ENCODE measurements around the gene AKAP12. TPM values are rescaled to one million over a fixed set of nuclear protein-coding genes. Genes with fewer than 3 reads are reported as not detected.
"Not testable (repeated sequence)": the region's sequence is repeated elsewhere in the genome, so short reads cannot be mapped to it uniquely, and the experiment has no call there.

The AKAP12 gene
- total and polyA plus RNA-seq, 12 donors: 10.8 to 46.1 (median 26.1) TPM

DNA sequence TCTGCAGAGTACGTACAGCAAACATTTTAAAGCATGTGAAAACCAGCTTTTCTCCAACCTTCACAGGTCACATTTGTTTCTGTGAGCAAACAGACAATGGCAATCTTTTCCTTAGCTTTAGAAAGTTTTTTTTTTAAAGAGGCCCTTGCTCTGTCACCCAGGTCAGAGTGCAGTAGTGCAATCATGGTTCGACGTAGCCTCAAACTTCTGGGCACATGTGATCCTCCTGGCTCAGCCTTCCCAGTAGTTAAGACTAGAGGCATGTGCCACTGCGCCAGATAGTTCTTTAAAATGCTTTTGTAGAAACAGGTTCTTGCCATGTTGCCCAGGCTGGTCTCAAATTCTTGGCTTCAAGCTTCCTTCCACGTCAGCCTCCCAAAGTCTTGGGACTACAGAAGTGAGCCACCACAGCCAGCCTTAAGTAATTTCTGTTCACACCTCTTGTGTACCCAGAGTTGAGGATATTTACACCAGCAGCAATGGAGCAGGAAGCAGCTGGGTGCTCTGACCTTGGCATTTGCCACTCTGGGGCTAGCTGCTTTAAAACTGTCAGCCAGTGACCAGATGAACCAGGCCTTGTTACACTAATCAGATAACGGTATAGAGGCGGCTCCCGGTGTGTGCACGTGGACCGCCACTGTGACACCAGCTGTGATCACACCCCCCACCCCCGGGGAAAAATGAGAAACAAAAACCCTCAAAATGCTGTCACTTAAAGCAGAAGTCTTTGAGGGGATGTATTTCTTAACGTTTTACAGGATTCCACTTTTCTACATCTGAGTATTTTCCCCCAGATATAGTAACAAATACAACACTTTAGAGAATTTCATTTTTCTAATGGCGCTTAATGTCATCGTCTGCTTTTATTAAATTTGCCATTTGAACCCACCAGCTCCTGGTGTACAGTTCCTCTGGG lies 71.3 kb downstream of the AKAP12 start:
- TF ChIP-seq, protein P1, sequence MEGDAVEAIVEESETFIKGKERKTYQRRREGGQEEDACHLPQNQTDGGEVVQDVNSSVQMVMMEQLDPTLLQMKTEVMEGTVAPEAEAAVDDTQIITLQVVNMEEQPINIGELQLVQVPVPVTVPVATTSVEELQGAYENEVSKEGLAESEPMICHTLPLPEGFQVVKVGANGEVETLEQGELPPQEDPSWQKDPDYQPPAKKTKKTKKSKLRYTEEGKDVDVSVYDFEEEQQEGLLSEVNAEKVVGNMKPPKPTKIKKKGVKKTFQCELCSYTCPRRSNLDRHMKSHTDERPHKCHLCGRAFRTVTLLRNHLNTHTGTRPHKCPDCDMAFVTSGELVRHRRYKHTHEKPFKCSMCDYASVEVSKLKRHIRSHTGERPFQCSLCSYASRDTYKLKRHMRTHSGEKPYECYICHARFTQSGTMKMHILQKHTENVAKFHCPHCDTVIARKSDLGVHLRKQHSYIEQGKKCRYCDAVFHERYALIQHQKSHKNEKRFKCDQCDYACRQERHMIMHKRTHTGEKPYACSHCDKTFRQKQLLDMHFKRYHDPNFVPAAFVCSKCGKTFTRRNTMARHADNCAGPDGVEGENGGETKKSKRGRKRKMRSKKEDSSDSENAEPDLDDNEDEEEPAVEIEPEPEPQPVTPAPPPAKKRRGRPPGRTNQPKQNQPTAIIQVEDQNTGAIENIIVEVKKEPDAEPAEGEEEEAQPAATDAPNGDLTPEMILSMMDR (IDR thresholded peaks at IDR 0.05): no peak
- TF ChIP-seq POLR2A (IDR thresholded peaks at IDR 0.05): no peak
- Histone ChIP-seq H3K36me3 (replicated peaks in 1 of 2) (no peaks in the 10 kb centered on the region), H3K27ac (no peak overlapping the region), H3K4me3 (no peak overlapping the region), H3K27me3 (no peaks in the 10 kb centered on the region), H3K9me3 (replicated peaks in 1 of 3) (no peaks in the 10 kb centered on the region), H3K4me1 (replicated peaks in 1 of 2) (no peaks in the 10 kb centered on the region)
- no peak for DNase-seq
- 76 to 88% (median 79%) methylated on average over 14 of the region's 14 CpGs for WGBS, 4 donors
- intact Hi-C loops (cut with DNase I): no loop called here

DNA sequence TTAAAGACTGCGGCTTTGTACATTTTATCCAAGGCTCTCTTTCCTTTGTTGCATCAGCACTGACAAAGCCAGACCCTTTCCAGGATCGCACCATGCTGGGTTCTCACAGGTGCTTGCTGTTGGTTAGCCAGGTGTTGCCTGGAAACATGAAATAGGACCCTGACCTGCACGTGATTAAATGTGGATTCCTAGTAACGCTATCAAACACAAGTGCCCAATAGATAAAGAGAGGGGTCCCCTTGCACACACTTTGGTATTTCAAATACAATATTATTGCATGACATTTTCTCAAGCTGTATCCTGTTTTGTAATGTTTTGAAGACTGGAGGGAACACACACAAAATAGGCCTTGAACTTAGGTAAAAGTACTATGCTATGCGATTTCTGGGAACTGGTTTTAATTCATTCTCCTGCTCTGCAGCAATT lies 73.3 kb downstream of the AKAP12 start:
- intact Hi-C loops (cut with DNase I): no loop called here
- Histone ChIP-seq H3K27ac (no peak overlapping the region), H3K4me3 (no peak overlapping the region), H3K9me3 (replicated peaks in 1 of 3) (no peaks in the 10 kb centered on the region), H3K4me1 (replicated peaks in 1 of 2) (no peaks in the 10 kb centered on the region), H3K27me3 (no peaks in the 10 kb centered on the region), H3K36me3 (replicated peaks in 1 of 2) (no peaks in the 10 kb centered on the region)
- no peak for DNase-seq
- WGBS, 4 donors: 59 to 68% (median 61%) methylated on average over 5 of the region's 5 CpGs
- TF ChIP-seq, protein P1 (IDR thresholded peaks at IDR 0.05): no peak
- no peak for TF ChIP-seq POLR2A (IDR thresholded peaks at IDR 0.05)

DNA sequence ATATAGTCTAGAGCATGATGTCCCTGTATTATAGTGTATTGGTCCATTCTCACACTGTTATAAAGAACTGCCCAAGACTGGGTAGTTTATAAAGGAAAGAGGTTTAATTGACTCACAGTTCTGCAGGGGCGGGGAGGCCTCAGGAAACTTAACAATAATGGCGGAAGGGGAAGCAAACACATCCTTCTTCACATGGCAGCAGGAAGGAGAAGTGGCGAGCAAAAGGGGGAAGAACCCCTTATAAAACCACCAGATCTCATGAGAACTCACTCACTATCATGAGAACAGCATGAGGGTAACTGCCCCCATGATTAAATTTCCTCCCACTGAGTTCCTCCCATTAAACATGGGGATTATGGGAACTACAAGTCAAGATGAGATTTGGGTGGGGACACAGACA lies 75.9 kb downstream of the AKAP12 start:
- H3K27ac ChIP-seq; DNase-seq; H3K36me3 ChIP-seq (replicated peaks in 1 of 2); H3K27me3 ChIP-seq; H3K9me3 ChIP-seq (replicated peaks in 1 of 3); H3K4me1 ChIP-seq (replicated peaks in 1 of 2); intact Hi-C loops (cut with DNase I); H3K4me3 ChIP-seq: not testable (repeated sequence)
- 73 to 82% (median 79%) methylated on average over 3 of the region's 3 CpGs for WGBS, 4 donors

DNA sequence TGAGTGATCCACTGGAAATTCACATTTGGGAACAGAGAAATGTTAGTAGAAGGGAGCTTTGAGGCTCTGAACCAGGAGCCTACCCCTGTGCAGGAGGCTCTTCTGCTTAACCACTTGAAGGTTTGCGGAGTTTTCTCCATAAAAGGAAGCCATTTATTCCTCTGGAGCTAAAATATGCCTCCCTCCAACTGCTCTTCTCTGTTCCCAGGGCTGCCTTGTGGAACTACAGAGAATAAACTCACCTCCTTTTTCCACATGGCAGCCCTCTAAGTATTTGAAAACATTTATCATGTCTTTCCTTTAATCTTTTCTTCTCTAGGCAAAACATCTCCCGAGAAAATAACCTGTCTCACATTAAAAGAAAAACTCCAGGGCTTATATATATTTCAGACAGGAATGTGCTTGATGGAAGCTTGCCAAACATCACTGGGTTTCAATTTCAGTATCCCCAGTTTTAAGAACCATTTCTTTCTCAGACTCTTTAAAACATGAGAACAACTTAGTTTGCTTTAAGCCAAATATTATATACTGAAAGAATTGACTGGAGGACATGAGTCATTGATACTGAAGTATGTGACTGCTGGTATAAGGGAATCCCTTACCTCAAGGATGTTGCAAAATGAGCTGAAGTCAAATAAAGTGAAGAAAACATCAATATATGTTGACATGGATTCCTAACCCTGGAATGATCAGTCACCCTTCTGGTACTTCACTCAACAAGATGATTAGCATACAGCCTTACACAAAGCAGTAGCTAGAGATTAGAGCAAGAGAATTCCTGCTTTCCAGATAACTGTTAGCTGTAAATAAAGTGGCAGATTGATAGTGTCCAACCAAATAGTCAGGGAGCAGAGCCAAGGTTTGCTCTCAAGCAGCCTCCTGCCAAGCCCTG lies 77.6 kb downstream of the AKAP12 start:
- Histone ChIP-seq H3K36me3 (replicated peaks in 1 of 2) (no peaks in the 10 kb centered on the region), H3K4me3 (no peak overlapping the region), H3K9me3 (replicated peaks in 1 of 3) (no peaks in the 10 kb centered on the region), H3K4me1 (replicated peaks in 1 of 2) (no peaks in the 10 kb centered on the region), H3K27ac (no peak overlapping the region), H3K27me3 (no peaks in the 10 kb centered on the region)
- intact Hi-C loops (cut with DNase I): no loop called here
- 70 to 72% (median 71%) methylated on average over 2 of the region's 2 CpGs for WGBS, 4 donors
- no peak for TF ChIP-seq POLR2A (IDR thresholded peaks at IDR 0.05)
- TF ChIP-seq, protein P1 (IDR thresholded peaks at IDR 0.05): no peak
- DNase-seq: no peak
